OCI-LY1 (cell line): ENCODE results near the gene IDE.

ENCODE experiments used
- H2AFZ ChIP-seq: fragments of 200-600 bp; sonication (generic), shearing (Covaris generic); 2 replicates; pipeline ENCODE4 v1.6.0; 2014; ENCODE audit warnings: antibody characterized with exemption, mild to moderate bottlenecking, low read length
- H3F3A ChIP-seq: fragments of 200-600 bp; sonication (generic), shearing (Covaris generic); 2 replicates; pipeline ENCODE4 v1.6.0; 2014; ENCODE audit warnings: mild to moderate bottlenecking, antibody characterized with exemption, low read length, moderate library complexity; ENCODE audit not compliant: insufficient read depth
- H3K27ac ChIP-seq: fragments of 200-600 bp; sonication (generic); 2 replicates; pipeline ENCODE4 v1.5.1; 2014; ENCODE audit warnings: low read length, mixed run types, mild to moderate bottlenecking, low read depth; ENCODE audit not compliant: poor library complexity, severe bottlenecking
- H3K27me3 ChIP-seq: fragments of 200-600 bp; sonication (generic); 2 replicates; pipeline ENCODE4 v1.6.0; 2014; ENCODE audit warnings: antibody characterized with exemption, mild to moderate bottlenecking, low read length, moderate library complexity; ENCODE audit not compliant: insufficient read depth
- H3K36me3 ChIP-seq: fragments of 200-600 bp; sonication (generic); 2 replicates; pipeline ENCODE4 v1.6.1; 2014; ENCODE audit warnings: mild to moderate bottlenecking, antibody characterized with exemption, low read length, moderate library complexity, mixed read lengths; ENCODE audit not compliant: insufficient read depth
- H3K4me1 ChIP-seq: fragments of 200-600 bp; sonication (generic); 2 replicates; pipeline ENCODE4 v1.5.1; 2014; ENCODE audit warnings: mild to moderate bottlenecking, low read length, moderate library complexity; ENCODE audit not compliant: insufficient read depth, severe bottlenecking
- H3K4me2 ChIP-seq: fragments of 200-600 bp; sonication (generic), shearing (Covaris generic); 2 replicates; pipeline ENCODE4 v1.6.1; 2014; ENCODE audit warnings: low read length
- H3K4me3 ChIP-seq: fragments of 200-600 bp; sonication (generic); 2 replicates; pipeline ENCODE4 v1.5.1; 2014; ENCODE audit warnings: low read length, low read depth, mild to moderate bottlenecking, mixed read lengths; ENCODE audit not compliant: poor library complexity, severe bottlenecking
- H3K79me2 ChIP-seq: fragments of 200-600 bp; shearing (Covaris generic); 2 replicates; pipeline ENCODE4 v1.6.1; 2016; ENCODE audit warnings: mixed run types, low read length, mixed read lengths; ENCODE audit not compliant: insufficient read depth
- H3K9ac ChIP-seq: fragments of 200-600 bp; sonication (generic), shearing (Covaris generic); 2 replicates; pipeline ENCODE4 v1.6.1; 2014; ENCODE audit warnings: mild to moderate bottlenecking, low read length, mixed read lengths
- H3K9me2 ChIP-seq: fragments of 200-600 bp; sonication (generic), shearing (Covaris generic); 2 replicates; pipeline ENCODE4 v1.6.1; 2014; ENCODE audit warnings: low read depth, mild to moderate bottlenecking, low read length, mixed read lengths
- H3K9me3 ChIP-seq: fragments of 200-600 bp; shearing (Covaris generic); 2 replicates; pipeline ENCODE4 v1.6.1; 2014; ENCODE audit warnings: low read length, mixed read lengths
- H4K20me1 ChIP-seq: fragments of 200-600 bp; sonication (generic), shearing (Covaris generic); 2 replicates; pipeline ENCODE4 v1.6.0; 2016; ENCODE audit warnings: mild to moderate bottlenecking, low read length; ENCODE audit not compliant: insufficient read depth
- EZH2 ChIP-seq: fragments of 200-600 bp; sonication (generic), shearing (Covaris generic); IDR thresholded peaks from 2 replicates; pipeline ENCODE4 v1.8.0; 2017; ENCODE audit warnings: borderline replicate concordance, mixed run types, mild to moderate bottlenecking, antibody characterized with exemption, low read length, moderate library complexity, mixed read lengths
- TF ChIP-seq, protein P1 (sequence below): fragments of 200-600 bp; sonication (generic), shearing (Covaris generic); IDR thresholded peaks from 2 replicates; pipeline ENCODE4 v1.5.1; 2017; ENCODE audit warnings: mild to moderate bottlenecking, antibody characterized with exemption, low read length, moderate library complexity, mixed read lengths

Gene IDE

DNA sequence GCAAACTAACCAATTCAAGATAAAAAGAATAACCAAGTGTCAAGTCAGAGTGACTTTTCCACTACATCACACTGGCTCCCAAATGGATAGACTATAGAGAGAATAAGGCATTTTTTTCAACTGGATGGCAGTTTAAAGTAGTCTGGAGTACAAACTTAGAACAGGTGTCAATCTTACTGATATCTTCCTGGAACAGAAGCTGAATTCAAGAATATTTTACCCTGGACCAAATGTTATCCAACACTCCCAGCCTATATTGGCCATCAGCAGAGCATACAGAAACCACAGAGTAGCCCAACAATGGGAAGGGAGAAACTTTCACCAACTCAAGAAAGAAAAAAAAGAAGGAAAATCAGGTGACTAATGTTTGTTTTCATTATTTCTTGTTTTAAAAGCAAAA lies 11.5 kb downstream of the IDE start:
- H3K79me2 ChIP-seq, result peaks cover 16% of the 10 kb centered on the region; the same call in 1 of the 2 replicates

DNA sequence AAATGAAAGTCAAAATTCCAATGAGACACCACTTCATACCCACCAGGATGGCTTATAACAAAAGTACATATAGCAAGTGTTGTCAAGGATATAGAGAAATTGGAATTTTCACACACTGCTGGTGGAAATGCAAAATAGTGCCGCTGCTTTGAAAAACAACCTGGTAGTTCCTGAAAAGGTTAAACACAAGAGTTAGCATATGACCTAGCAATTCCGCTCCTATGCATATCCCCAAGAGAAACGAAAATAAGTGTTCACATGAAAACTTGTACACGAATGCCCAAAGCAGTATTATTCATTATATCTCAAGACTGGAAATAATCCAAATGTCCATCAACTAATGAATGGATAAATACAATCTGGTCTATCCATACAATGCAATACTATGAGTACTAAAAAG lies 14.8 kb downstream of the IDE start:
- no peaks in the 10 kb centered on the region for H3K27me3 ChIP-seq
- TF ChIP-seq, protein P1, sequence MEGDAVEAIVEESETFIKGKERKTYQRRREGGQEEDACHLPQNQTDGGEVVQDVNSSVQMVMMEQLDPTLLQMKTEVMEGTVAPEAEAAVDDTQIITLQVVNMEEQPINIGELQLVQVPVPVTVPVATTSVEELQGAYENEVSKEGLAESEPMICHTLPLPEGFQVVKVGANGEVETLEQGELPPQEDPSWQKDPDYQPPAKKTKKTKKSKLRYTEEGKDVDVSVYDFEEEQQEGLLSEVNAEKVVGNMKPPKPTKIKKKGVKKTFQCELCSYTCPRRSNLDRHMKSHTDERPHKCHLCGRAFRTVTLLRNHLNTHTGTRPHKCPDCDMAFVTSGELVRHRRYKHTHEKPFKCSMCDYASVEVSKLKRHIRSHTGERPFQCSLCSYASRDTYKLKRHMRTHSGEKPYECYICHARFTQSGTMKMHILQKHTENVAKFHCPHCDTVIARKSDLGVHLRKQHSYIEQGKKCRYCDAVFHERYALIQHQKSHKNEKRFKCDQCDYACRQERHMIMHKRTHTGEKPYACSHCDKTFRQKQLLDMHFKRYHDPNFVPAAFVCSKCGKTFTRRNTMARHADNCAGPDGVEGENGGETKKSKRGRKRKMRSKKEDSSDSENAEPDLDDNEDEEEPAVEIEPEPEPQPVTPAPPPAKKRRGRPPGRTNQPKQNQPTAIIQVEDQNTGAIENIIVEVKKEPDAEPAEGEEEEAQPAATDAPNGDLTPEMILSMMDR, result no peak
- no peak for TF ChIP-seq EZH2
- no peaks in the 10 kb centered on the region for H3K9me3 ChIP-seq
- no peak overlapping the region for H3K9ac ChIP-seq
- no peak overlapping the region for H2AFZ ChIP-seq
- H3K79me2 ChIP-seq, result 0 out of 2 replicates have a peak, but pooled peaks cover 8% of the 10 kb centered on the region
- no peak overlapping the region for H3K27ac ChIP-seq
- peaks cover 41% of the 10 kb centered on the region for H3K36me3 ChIP-seq
- no peak overlapping the region for H3K4me2 ChIP-seq
- no peaks in the 10 kb centered on the region for H3K4me1 ChIP-seq
- H3K9me2 ChIP-seq, result no peaks in the 10 kb centered on the region
- H4K20me1 ChIP-seq, result no peaks in the 10 kb centered on the region
- H3K4me3 ChIP-seq, result no peak overlapping the region
- H3F3A ChIP-seq, result no peaks in the 10 kb centered on the region

More for the DNA sequence above, 11.5 kb downstream of the IDE start:
- Histone ChIP-seq H3K9me2 (no peaks in the 10 kb centered on the region), H2AFZ (no peak overlapping the region), H3K9me3 (no peaks in the 10 kb centered on the region), H3K4me2 (no peak overlapping the region), H3F3A (no peaks in the 10 kb centered on the region), H4K20me1 (no peaks in the 10 kb centered on the region), H3K27me3 (no peaks in the 10 kb centered on the region), H3K36me3 (peaks cover 26% of the 10 kb centered on the region), H3K4me3 (no peak overlapping the region), H3K9ac (no peak overlapping the region), H3K4me1 (peaks cover under 1% of the 10 kb centered on the region), H3K27ac (no peak overlapping the region)
- TF ChIP-seq, protein P1, result no peak
- no peak for TF ChIP-seq EZH2

DNA sequence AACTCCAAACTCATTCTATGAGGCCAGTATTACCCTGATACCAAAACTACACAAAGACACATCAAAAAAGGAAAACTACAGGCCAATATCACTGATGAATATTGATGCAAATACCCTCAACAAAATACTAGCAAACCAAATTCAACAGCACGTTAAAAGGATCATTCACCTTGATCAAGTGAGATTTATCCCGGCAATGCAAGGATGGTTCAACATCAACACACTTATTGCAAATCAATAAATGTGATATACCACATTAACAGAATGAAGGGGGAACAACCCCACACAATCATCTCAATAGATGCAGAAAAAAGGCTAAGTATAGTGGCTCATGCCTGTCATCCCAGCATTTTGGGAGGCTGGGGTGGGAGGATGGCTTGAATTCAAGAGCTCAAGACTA lies 19.9 kb downstream of the IDE start:
- peaks cover 32% of the 10 kb centered on the region for H3K36me3 ChIP-seq
- H4K20me1 ChIP-seq, result no peaks in the 10 kb centered on the region
- H3K9ac ChIP-seq, result no peak overlapping the region
- H3K9me3 ChIP-seq, result no peaks in the 10 kb centered on the region
- no peaks in the 10 kb centered on the region for H3K4me1 ChIP-seq
- no peak for TF ChIP-seq EZH2
- TF ChIP-seq, protein P1, result no peak
- no peak overlapping the region for H3K27ac ChIP-seq
- H3K4me3 ChIP-seq, result no peak overlapping the region
- no peaks in the 10 kb centered on the region for H3K27me3 ChIP-seq
- H3K79me2 ChIP-seq, result 0 out of 2 replicates have a peak, but pooled peaks cover 8% of the 10 kb centered on the region
- no peaks in the 10 kb centered on the region for H3K9me2 ChIP-seq
- no peak overlapping the region for H3K4me2 ChIP-seq
- H2AFZ ChIP-seq, result no peak overlapping the region
- H3F3A ChIP-seq, result no peaks in the 10 kb centered on the region
